Fibroblast of upper back skin (primary cell): ENCODE results near the gene CELSR1.

ENCODE experiments used
- DNase-seq: peaks from one replicate; pipeline ENCODE4 v3.0.0-alpha.2; 2013

Gene CELSR1, protein sequence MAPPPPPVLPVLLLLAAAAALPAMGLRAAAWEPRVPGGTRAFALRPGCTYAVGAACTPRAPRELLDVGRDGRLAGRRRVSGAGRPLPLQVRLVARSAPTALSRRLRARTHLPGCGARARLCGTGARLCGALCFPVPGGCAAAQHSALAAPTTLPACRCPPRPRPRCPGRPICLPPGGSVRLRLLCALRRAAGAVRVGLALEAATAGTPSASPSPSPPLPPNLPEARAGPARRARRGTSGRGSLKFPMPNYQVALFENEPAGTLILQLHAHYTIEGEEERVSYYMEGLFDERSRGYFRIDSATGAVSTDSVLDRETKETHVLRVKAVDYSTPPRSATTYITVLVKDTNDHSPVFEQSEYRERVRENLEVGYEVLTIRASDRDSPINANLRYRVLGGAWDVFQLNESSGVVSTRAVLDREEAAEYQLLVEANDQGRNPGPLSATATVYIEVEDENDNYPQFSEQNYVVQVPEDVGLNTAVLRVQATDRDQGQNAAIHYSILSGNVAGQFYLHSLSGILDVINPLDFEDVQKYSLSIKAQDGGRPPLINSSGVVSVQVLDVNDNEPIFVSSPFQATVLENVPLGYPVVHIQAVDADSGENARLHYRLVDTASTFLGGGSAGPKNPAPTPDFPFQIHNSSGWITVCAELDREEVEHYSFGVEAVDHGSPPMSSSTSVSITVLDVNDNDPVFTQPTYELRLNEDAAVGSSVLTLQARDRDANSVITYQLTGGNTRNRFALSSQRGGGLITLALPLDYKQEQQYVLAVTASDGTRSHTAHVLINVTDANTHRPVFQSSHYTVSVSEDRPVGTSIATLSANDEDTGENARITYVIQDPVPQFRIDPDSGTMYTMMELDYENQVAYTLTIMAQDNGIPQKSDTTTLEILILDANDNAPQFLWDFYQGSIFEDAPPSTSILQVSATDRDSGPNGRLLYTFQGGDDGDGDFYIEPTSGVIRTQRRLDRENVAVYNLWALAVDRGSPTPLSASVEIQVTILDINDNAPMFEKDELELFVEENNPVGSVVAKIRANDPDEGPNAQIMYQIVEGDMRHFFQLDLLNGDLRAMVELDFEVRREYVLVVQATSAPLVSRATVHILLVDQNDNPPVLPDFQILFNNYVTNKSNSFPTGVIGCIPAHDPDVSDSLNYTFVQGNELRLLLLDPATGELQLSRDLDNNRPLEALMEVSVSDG (N-terminal part only)

GRCh38 chr22:46537225-46537945 lies at the start of gene CELSR1:
CELSR1 (minus strand) TSS chr22:46537620; CDS start chr22:46537170, 450 bp downstream.
- no peak for DNase-seq

GRCh38 chr22:46587061-46587460 lies 49.6 kb upstream of the CELSR1 start:
- no peak for DNase-seq

- no peak for DNase-seq
Measured at GRCh38 chr22:46586531-46587011, 49.2 kb upstream of the CELSR1 start.

DNA sequence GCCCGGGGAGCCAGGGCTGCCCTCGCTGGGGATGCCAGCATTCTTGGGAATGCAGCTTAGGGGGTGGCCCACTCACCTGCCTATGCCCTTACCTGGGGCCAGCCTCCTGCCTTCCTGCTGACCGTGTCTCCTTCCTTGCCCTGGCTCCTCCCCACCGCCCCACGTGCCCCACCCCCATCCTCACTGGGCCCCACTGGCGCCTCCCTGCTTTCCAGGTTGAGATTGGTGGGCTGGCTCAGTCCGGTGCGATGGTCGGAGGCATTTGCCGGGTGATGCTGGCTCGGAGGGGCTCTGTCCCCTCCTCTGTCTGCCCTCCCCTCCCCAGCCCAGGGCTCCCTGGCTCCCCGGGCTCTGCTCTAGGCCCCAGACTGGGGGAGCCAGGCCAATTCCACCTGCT lies 48.7 kb upstream of the CELSR1 start:
- no peak for DNase-seq

DNA sequence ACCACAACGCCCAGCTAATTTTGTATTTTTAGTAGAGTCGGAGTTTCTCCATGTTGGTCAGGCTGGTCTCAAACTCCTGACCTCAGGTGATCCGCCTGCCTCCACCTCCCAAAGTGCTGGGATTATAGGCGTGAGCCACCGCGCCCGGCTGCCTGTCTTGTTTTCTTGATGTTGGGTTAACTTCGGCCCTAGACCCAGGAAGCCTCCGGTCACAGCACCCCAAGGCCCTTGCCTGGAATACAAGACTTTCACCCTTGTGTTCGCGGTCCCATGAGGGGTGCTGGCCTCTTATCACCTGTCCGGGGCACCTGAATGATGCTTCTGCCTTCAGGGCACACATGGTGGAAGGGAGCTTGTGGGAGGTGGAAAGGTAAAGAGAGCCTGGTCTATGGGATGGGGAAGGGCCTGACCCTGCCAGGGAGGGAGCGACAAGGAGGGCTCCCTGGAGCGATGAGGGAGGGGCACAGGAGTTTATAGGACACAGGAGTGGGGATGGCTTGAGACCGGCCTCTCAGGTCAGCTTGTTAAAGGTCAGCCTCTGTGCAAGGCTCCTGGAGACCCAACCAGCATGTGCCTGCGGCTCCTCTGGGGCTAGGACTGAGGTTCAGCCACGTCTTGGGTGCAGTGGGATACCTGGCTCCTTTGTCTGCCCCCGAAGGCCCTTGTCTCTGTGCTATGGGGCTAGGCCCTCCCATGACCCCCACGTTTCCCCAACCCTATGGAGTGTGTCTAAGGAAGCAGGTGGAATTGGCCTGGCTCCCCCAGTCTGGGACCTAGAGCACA lies 48.1 kb upstream of the CELSR1 start:
- DNase-seq = no peak

DNA sequence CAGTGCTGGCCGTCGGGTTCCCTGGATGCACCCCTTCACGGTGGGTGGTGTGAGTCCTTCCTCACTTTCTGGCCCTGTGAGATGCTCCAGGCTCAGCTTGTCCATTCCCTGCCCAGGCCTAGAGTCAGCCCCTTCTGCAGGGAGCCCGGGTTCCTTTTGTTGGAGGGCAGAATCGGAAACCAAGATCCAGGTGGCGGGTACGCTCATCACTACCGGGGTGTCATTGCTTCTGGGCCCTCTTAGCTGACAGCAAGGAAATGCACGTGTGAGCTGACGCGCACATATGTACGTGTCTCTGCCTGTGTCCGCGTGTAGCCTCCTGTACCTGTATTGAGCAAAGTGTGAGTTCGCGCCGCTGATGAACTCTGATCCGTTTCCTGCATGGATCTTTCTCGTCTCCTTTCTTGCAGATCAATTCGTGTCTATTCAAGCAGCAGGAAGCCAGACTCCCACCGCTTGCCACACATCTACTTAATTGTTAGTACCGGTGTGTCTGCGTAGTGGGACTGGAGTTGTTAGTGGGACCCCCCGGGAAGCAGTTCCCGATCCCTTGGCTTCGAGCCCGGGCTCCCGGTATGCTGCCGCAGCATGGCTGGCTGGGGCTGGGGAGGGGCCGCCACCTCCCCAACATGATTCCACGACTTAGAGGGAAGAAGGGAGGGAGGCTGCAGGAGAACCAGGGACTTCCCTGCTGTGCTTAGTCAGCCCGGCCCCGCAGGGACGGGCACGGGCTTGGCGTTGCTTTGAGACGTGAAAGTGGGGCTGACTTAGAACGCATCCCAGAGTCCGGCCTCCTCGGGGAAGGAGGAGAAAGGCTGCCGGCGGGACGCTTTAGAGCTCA lies 46.9 kb upstream of the CELSR1 start:
- peak; percentile 68 for DNase-seq

DNA sequence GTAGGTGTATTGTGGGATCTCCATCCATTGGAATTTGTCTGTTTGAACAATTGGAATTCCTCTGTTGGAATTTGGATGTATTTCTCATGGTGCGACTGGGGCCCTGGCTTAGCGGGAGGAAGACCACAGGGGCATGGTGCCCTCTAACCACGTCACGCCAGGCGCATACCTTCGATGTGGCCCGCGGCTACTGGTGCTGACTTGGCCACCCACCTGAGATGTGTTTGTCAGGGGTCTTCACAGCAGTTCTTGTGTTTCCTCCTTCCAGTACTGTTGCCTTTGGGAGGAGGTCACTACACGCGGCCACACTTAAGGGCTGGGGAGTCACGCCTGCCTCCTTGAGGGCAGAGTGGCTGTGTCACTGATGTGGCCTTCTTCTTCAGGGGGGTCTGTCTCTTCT lies 46.2 kb upstream of the CELSR1 start:
- DNase-seq = no peak

DNA sequence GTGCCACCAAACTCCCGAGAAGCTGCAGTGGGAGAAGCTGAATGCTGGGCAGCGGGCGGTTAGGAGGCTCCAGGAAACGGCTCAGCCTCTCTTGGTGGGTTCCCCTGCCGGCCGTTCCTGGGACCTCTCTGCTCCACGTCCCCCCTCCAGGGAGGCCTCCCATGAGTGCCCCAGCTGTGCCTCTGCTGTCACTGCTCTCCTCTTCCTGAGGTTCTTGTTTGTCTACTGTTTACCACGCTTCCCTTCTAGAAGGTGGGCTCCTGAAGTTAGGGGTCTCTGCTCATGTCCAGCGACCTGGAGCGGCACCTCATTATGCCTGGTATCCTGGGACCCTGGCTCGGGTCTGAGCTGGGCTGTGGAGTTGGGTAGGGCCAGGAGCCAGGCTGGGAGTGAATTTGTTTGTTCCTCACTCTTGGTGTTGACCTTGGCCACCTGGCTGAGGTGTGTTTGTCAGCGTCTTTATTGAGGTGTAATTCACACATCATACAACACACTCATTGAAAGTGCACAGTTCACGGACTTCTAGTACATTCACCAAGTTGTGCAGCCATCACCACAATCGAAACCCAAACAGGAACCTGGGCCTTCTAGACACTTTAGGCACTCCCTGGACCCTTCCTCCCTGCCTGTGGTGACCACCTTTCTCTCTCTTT lies 45.0 kb upstream of the CELSR1 start:
- DNase-seq = no peak

DNA sequence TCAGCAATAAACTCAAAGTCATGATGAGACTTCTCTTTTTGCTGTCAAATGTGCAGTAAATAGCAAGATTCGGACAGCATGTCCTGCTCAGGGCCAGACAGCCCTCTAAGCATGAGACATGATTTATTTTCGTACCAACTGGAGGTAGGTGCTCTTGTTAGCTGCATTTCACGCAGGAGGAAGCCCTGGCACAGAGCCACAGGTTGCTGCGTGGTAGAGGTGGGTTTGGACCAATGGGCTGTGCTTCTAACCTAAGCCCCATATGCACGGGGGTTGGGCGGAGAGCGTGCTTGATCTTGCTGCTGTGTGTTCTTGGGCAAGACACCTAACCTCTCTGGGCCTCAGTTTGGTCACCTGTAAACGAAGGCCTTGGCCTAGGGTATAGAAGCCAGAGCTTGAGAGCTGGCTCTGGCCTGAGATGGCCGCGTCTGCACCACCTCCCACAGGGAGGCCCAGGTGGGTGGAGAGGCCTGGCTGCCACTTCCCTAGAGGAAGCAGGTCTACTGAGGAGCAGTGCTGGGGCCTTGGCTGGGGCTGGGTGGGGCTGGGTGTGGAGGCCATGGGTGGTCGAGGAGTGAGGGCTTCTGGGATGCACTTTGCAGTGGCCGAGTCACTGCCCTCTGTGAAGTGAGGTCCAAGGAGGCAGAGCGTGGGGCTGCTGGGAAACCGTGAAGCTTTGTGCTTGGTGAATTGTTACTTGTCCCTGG lies 44.3 kb upstream of the CELSR1 start:
- no peak for DNase-seq

DNA sequence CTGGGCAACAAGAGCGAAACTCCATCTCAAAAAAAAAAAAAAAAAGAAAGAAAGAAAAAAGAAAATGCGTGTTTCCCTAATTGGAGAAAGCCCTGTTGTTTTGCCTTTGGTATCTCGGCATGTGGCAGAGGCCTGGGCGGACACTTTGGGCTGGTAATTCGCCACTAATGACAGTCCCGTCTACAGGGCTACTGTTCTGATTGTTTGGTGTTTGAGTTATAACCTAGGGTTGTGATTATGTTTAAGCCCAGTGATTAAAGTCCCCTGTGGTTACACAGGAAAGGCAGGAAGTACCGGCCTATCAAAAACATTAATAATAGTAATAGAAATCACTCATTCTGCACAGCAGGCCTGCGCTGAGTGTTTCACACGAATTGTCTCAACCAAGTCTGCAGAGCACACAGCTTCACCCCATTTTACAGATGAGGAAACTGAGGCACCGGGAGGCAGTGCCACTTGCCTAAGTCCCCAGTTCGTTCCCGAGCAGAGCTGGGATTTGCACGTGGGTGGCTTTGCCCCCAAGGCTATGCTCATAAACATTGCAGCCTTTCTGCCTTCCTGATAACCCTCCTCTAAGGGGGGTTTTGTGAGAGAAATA lies 43.6 kb upstream of the CELSR1 start:
- DNase-seq = no peak

DNA sequence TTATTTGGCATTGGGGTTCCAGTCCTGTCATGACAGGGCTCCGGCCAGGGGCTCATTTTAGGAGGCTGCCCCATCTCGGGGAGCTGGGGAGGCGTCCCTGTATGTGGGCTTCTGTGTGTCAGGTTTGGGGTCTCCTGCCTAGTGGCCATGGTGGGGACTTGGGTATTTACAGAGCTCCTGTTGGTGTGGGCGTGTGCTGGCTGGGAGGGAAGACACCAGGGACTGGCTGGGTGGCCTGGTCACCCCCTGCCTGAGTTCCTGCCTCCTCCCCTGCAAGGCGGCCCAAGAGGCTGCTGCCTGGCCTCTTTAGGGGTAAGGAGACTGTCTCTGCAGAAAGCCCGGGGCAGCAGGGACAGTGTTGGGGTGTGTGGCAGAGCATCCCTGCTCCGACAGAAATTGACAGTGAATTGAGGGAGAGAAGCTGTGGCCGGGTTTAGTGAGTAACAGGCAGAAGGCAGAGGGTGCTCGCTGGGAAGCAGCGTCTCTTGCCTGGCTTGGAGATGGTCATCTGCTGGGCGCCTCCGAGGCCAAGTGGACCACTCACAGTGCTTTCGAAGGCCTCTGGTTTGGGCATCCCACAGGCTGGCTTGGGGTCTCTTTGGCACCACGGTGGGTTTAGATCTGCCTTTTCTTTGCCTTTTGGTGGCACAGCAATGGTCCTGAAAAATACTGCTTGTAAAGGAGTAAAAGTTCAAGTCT lies 42.5 kb upstream of the CELSR1 start:
- DNase-seq = no peak

DNA sequence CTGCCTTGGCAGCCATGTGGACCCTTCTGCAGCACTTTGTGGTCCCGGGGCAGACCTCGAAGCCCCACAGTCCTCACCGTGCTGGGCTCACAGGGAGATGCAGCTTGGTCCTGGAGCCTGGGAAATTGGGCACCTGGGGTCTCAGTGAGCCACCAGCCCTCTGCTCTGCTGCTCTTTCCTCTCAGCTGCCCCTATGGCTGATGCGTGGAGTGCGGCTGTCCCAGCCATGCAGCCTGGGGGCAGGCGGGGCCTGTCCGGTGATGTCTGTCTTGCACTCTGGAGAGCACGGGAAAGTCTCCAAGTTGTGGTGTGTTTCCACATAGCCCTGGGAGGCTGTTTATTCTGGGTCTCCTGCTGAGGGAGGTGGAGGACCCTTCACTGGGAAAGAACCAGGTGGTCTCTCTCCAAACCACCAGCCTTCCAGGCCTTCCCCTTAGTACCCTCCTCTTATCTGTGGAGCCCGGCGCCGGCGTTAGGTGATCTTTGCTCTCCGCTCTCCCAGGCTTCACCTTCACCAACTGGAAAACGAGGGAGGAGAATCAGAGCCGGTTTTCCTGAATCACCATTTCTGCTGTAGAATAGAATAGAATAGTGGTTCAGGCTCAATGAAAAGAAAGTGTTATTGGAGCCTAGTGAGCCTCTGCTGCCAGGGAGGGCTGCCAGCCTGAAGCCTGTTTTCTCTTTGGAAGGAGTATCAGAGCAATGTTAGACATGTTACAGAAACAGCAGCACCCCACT lies 41.6 kb upstream of the CELSR1 start:
- peak; percentile 17 for DNase-seq

DNA sequence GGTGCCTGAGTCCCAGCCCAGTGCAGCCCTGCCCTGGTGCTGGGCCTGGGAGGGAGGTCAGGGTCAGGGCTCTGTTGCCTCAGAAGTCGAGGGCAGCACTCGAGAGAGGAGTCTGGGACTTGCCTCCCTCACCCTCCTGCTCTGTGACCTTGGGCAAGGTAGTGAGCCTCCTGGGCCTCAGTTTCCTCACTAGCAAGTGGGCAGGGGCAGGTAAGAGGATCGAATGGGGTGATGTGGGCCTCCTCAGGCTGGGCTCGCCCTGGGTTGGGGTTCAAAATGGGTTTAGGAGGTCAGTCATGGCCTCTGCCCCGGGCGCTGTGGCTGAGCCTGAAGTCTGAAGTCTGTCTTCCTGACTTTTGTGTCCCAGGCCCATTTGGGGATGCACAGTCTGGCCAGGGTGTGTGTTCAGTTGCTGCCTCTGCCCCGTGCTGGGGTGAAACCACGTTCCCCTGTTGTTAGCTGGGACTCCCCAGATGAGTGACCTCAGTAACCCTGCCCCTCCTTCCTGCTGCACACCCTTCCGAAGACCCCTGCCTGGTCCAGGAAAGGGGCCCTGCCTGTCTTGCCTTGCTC lies 40.9 kb upstream of the CELSR1 start:
- DNase-seq = no peak

DNA sequence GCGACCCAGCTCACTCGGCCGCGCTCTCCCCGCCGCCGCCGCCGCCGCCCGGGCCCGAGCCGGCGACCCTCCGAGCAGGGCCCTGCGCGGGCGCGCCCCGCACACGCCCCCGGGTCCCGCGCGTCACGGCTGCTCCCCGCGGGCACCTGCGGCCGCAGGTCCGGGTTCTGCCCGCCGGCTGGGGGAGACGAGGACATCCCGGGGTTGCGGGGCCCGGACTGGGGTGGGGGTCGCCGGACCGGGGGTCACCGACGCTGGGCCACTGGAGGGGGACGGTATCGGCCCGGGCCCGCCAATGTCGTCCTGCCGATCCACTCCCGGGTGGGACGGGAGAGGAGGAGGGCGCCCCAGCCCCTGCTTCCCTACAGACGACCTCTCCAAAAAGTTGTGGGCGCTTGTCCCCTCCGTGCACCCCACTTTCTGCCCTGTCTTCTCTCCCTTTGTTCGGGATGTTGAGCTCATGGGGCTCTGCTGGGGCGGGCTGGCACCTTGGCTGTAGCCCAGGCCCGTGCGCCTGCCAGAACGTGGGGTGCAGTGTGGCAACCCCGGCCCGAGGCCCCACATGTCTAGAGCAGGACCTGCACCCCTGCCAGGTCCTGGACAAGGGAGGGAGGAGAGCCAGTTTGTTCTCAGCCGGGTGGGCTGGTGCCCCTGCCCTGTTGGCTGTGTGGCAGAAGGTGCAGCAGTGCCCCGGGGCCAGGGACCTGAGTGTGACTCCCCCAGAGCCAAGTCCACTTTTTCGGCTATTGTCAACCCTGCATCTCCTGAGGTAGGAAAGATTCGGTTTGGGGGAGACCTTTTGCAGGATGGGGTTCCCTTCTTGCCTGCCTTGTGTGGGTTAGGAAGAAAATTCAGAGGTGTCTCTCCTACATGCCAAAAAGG lies 40.2 kb upstream of the CELSR1 start:
- DNase-seq = no peak

DNA sequence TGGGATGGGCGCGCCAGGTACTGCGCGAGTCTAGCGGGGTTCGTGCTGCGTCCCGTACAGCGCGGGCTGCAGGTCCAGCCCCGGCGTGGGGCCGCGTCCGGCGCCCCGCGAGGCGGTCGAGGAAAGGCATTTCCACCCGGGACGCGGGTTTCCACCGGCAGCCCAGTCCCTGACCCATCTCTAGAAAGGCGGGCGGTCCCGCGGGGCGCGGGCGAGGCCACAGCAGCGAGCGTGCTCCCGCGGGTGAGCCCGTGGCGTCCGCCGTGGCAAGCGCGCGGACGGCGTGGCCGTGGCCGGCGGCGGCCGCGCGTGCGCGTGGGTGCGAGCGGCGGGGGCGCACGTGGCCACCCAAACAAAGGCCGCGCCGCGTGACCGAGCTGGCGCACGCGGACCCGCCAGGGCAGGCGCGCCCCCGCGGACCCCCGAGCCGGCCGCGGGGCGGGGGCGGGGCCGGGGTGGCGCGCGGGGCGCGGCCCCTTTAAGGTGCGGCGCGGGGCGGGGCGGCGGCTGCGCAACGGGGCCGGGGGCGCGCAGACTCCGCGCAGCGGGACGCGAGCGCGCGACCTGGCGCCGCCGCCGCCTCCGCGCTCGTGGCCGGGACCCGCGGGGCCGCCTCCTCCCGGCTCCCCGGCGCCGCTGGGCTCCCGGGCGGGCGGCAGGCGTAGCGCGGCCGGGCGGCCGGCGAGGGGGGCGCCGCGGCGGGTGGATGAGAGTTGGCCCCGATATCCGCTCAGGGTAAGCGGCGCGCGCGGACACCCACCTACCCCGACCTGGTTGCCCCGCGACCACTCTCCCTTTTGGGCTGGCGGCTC lies 39.3 kb upstream of the CELSR1 start:
- DNase-seq = peak; percentile 36
